ENCODE results near the gene RORB.

Gene RORB

GRCh38 chr9:74562611-74563010 is 65.5 kb downstream of the RORB start:
- in situ Hi-C loops (cut with HindIII; ENCODE audit: low sequenced_read_pairs): no loop called here
- no peak for TF ChIP-seq CTCF (IDR thresholded peaks at IDR 0.05; ENCODE audit: low read depth, low read length)
- no peak for DNase-seq (ENCODE audit: low read depth, low spot score)
- no peak overlapping the region for H3K4me3 ChIP-seq (ENCODE audit: low read depth, low read length)

- peak; percentile 73 for TF ChIP-seq CTCF (IDR thresholded peaks at IDR 0.05; ENCODE audit: low read depth, low read length)
These were observed 73.9 kb downstream of the RORB start for GRCh38 chr9:74570879-74571512.

GRCh38 chr9:74573640-74574191 is 76.6 kb downstream of the RORB start:
- in situ Hi-C loops (cut with HindIII; ENCODE audit: low sequenced_read_pairs): no loop called here

More at GRCh38 chr9:74570879-74571512, 73.9 kb downstream of the RORB start:
- no peak overlapping the region for H3K4me3 ChIP-seq (ENCODE audit: low read depth, low read length)
- peak; percentile 42 for DNase-seq (ENCODE audit: low read depth, low spot score)
- in situ Hi-C loops (cut with HindIII; ENCODE audit: low sequenced_read_pairs): no loop called here

GRCh38 chr9:74576176-74576575 is 79.0 kb downstream of the RORB start:
- H3K4me3 ChIP-seq (ENCODE audit: low read depth, low read length): no peak overlapping the region
- no peak for TF ChIP-seq CTCF (IDR thresholded peaks at IDR 0.05; ENCODE audit: low read depth, low read length)
- DNase-seq (ENCODE audit: low read depth, low spot score): no peak
- in situ Hi-C loops (cut with HindIII; ENCODE audit: low sequenced_read_pairs): no loop called here

More at GRCh38 chr9:74573640-74574191, 76.6 kb downstream of the RORB start:
- no peak overlapping the region for H3K4me3 ChIP-seq (ENCODE audit: low read depth, low read length)
- no peak for TF ChIP-seq CTCF (IDR thresholded peaks at IDR 0.05; ENCODE audit: low read depth, low read length)
- peak; percentile 22 for DNase-seq (ENCODE audit: low read depth, low spot score)

- no peak for DNase-seq (ENCODE audit: low read depth, low spot score)
- in situ Hi-C loops (cut with HindIII; ENCODE audit: low sequenced_read_pairs): no loop called here
- no peak overlapping the region for H3K4me3 ChIP-seq (ENCODE audit: low read depth, low read length)
- TF ChIP-seq CTCF (IDR thresholded peaks at IDR 0.05; ENCODE audit: low read depth, low read length): peak; percentile 60
These were observed 80.8 kb downstream of the RORB start for GRCh38 chr9:74577956-74578355.

GRCh38 chr9:74589576-74589975 is 92.4 kb downstream of the RORB start:
- TF ChIP-seq CTCF (IDR thresholded peaks at IDR 0.05; ENCODE audit: low read depth, low read length): no peak
- no peak overlapping the region for H3K4me3 ChIP-seq (ENCODE audit: low read depth, low read length)
- in situ Hi-C loops (cut with HindIII; ENCODE audit: low sequenced_read_pairs): no loop called here
- DNase-seq (ENCODE audit: low read depth, low spot score): no peak
